HEK293 (cell line): ENCODE data around the gene CENPVL2.
"Not testable (repeated sequence)": the region's sequence is repeated elsewhere in the genome, so short reads cannot be mapped to it uniquely, and the experiment has no call there.

ENCODE experiments used
- CTCF ChIA-PET: fragments of 350-600 bp; formaldehyde crosslinking; extraction: SDS; loops from one replicate; lab custom pipeline; 2021; ENCODE audit warnings: antibody characterized with exemption; lab: Yijun Ruan, JAX
- POLR2A ChIA-PET: fragments of 300-600 bp; formaldehyde crosslinking; extraction: SDS; loops from one replicate; lab custom pipeline; 2020; ENCODE audit warnings: antibody characterized with exemption, inconsistent platforms; lab: Yijun Ruan, JAX
- H3K27ac ChIP-seq: fragments of 200-500 bp; sonication (Bioruptor generic); 2 replicates; pipeline ENCODE4 v1.5.1; 2014; ENCODE audit warnings: low read depth, low read length, control low read depth, inconsistent platforms; ENCODE audit errors: extremely low read depth
- H3K36me3 ChIP-seq, 2 experiments: fragments of 200-500 bp in 1 of 2; sonication (Bioruptor generic) in 1 of 2; 1 replicate in 1 of 2; 2 replicates in 1 of 2; pipeline ENCODE4 v1.5.1; 2014 to 2017; ENCODE audit warnings: inconsistent platforms in 2 of 2, low read length in 2 of 2; ENCODE audit not compliant: control insufficient read depth in 2 of 2, insufficient read depth in 1 of 2
- H3K4me1 ChIP-seq: fragments of 200-500 bp; sonication (Bioruptor generic); 2 replicates; pipeline ENCODE4 v1.5.1; 2014; ENCODE audit warnings: mild to moderate bottlenecking, low read length, inconsistent platforms; ENCODE audit not compliant: control insufficient read depth, insufficient read depth
- H3K4me3 ChIP-seq: 2 replicates; pipeline ENCODE4 v1.5.1; 2011; ENCODE audit warnings: low read depth, mild to moderate bottlenecking, control low read depth, low read length, moderate library complexity
- H3K9me3 ChIP-seq: fragments of 200-500 bp; sonication (Bioruptor generic); 2 replicates; pipeline ENCODE4 v1.5.1; 2014; ENCODE audit warnings: low read depth, low read length, inconsistent platforms; ENCODE audit not compliant: control insufficient read depth, insufficient read depth
- MEIS1 ChIP-seq: sonication (generic); formaldehyde crosslinking; IDR thresholded peaks from 2 replicates; pipeline ENCODE4 v1.8.1; 2022; ENCODE audit warnings: missing genetic modification reagents, mild to moderate bottlenecking, borderline replicate concordance
- OSR2 ChIP-seq: fragments of 450-650 bp; formaldehyde crosslinking; IDR thresholded peaks from 2 replicates; pipeline ENCODE4 v1.5.1; 2016; ENCODE audit warnings: missing biosample characterization, missing genetic modification characterization
- PRDM6 ChIP-seq: fragments of 450-650 bp; formaldehyde crosslinking; IDR thresholded peaks from 2 replicates; pipeline ENCODE4 v1.5.1; 2017; ENCODE audit warnings: missing biosample characterization, missing genetic modification characterization
- RBAK ChIP-seq: fragments of 450-650 bp; formaldehyde crosslinking; IDR thresholded peaks from 2 replicates; pipeline ENCODE4 v1.5.1; 2016; ENCODE audit warnings: missing biosample characterization, missing genetic modification characterization
- SP7 ChIP-seq: fragments of 450-650 bp; formaldehyde crosslinking; IDR thresholded peaks from 2 replicates; pipeline ENCODE4 v1.5.1; 2016; ENCODE audit warnings: missing biosample characterization, missing genetic modification characterization
- ZBTB49 ChIP-seq: fragments of 450-650 bp; formaldehyde crosslinking; IDR thresholded peaks from 2 replicates; pipeline ENCODE4 v1.5.1; 2016; ENCODE audit warnings: missing biosample characterization, missing genetic modification characterization, low read depth
- ZNF132 ChIP-seq: fragments of 450-650 bp; formaldehyde crosslinking; IDR thresholded peaks from 2 replicates; pipeline ENCODE4 v1.5.1; 2017; ENCODE audit warnings: missing biosample characterization, missing genetic modification characterization, borderline replicate concordance
- ZNF157 ChIP-seq: fragments of 450-650 bp; formaldehyde crosslinking; IDR thresholded peaks from 2 replicates; pipeline ENCODE4 v1.5.1; 2016; ENCODE audit warnings: missing biosample characterization, missing genetic modification characterization
- ZNF174 ChIP-seq: fragments of 450-650 bp; formaldehyde crosslinking; IDR thresholded peaks from 2 replicates; pipeline ENCODE4 v1.5.0; 2017; ENCODE audit warnings: missing biosample characterization, mild to moderate bottlenecking, missing genetic modification characterization
- ZNF202 ChIP-seq: fragments of 450-650 bp; formaldehyde crosslinking; IDR thresholded peaks from 2 replicates; pipeline ENCODE4 v1.5.1; 2016; ENCODE audit warnings: missing biosample characterization, missing genetic modification characterization, borderline replicate concordance
- ZNF221 ChIP-seq: fragments of 450-650 bp; formaldehyde crosslinking; IDR thresholded peaks from 2 replicates; pipeline ENCODE4 v1.5.1; 2017; ENCODE audit warnings: missing biosample characterization, missing genetic modification characterization, borderline replicate concordance
- ZNF239 ChIP-seq: fragments of 450-650 bp; formaldehyde crosslinking; IDR thresholded peaks from 2 replicates; pipeline ENCODE4 v1.5.1; 2016; ENCODE audit warnings: missing biosample characterization, missing genetic modification characterization
- ZNF350 ChIP-seq: fragments of 450-650 bp; formaldehyde crosslinking; IDR thresholded peaks from 2 replicates; pipeline ENCODE4 v1.5.0; 2017; ENCODE audit warnings: missing biosample characterization, mild to moderate bottlenecking, missing genetic modification characterization
- ZNF37A ChIP-seq: fragments of 450-650 bp; IDR thresholded peaks from 2 replicates; pipeline ENCODE4 v1.5.1; 2018; ENCODE audit warnings: missing biosample characterization, missing genetic modification characterization
- ZNF394 ChIP-seq: fragments of 450-650 bp; formaldehyde crosslinking; IDR thresholded peaks from 2 replicates; pipeline ENCODE4 v1.5.1; 2016; ENCODE audit warnings: missing biosample characterization, missing genetic modification characterization, mild to moderate bottlenecking, moderate library complexity, borderline replicate concordance
- ZNF555 ChIP-seq: fragments of 450-650 bp; formaldehyde crosslinking; conservative IDR thresholded peaks from 2 replicates; pipeline ENCODE4 v1.5.1; 2017; ENCODE audit warnings: missing biosample characterization, mild to moderate bottlenecking, missing genetic modification characterization, inconsistent platforms
- ZNF629 ChIP-seq: fragments of 450-650 bp; formaldehyde crosslinking; IDR thresholded peaks from 2 replicates; pipeline ENCODE4 v1.5.1; 2017; ENCODE audit warnings: missing biosample characterization, missing genetic modification characterization
- ZNF777 ChIP-seq: fragments of 450-650 bp; formaldehyde crosslinking; IDR thresholded peaks from 2 replicates; pipeline ENCODE4 v1.5.1; 2017; ENCODE audit warnings: missing biosample characterization, missing genetic modification characterization, borderline replicate concordance
- ZXDB ChIP-seq: fragments of 450-650 bp; formaldehyde crosslinking; IDR thresholded peaks from 2 replicates; pipeline ENCODE4 v1.5.1; 2016; ENCODE audit warnings: missing biosample characterization, missing genetic modification characterization

CENPVL2 gene

GRCh38 chrX:51682720-51683062 lies at the start of gene CENPVL2:
CENPVL2 (minus strand) TSS chrX:51682831; CDS start chrX:51682831, 0 bp downstream.
- H3K36me3 ChIP-seq, H3K4me1 ChIP-seq, CTCF ChIA-PET, H3K9me3 ChIP-seq, POLR2A ChIA-PET, H3K27ac ChIP-seq, H3K4me3 ChIP-seq: not testable (repeated sequence)

- ChIA-PET CTCF (no interaction called here), POLR2A (no interaction called here)
- Histone ChIP-seq H3K9me3 (no peaks in the 10 kb centered on the region), H3K4me1 (no peaks in the 10 kb centered on the region), H3K27ac (no peak overlapping the region), H3K36me3 (no peaks in the 10 kb centered on the region), H3K4me3 (no peak overlapping the region)
- TF ChIP-seq ZNF221 (tag by site-specific recombination) = no peak
- no peak for TF ChIP-seq ZNF629 (tag by site-specific recombination)
- TF ChIP-seq ZNF202 (tag by site-specific recombination) = no peak
- no peak for TF ChIP-seq SP7 (tag by site-specific recombination)
- TF ChIP-seq PRDM6 = no peak
- no peak for TF ChIP-seq ZNF157 (tag by site-specific recombination)
- no peak for TF ChIP-seq ZNF174
- TF ChIP-seq ZNF394 (tag by site-specific recombination) = no peak
- no peak for TF ChIP-seq ZNF350
- no peak for TF ChIP-seq ZNF37A (tag by site-specific recombination)
- TF ChIP-seq RBAK = no peak
- no peak for TF ChIP-seq ZBTB49 (tag by site-specific recombination)
- TF ChIP-seq ZXDB (tag by site-specific recombination) = no peak
- TF ChIP-seq OSR2 = no peak
- no peak for TF ChIP-seq MEIS1 (CRISPR knock-in tag)
- TF ChIP-seq ZNF555 (tag by site-specific recombination) = no peak
- TF ChIP-seq ZNF777 = no peak
- TF ChIP-seq ZNF239 = no peak
- no peak for TF ChIP-seq ZNF132
Measured at GRCh38 chrX:51728202-51728601, 45.6 kb upstream of the CENPVL2 start.

GRCh38 chrX:51712943-51713647 lies 30.5 kb upstream of the CENPVL2 start:
- POLR2A ChIA-PET, H3K27ac ChIP-seq: not testable (repeated sequence)

DNA sequence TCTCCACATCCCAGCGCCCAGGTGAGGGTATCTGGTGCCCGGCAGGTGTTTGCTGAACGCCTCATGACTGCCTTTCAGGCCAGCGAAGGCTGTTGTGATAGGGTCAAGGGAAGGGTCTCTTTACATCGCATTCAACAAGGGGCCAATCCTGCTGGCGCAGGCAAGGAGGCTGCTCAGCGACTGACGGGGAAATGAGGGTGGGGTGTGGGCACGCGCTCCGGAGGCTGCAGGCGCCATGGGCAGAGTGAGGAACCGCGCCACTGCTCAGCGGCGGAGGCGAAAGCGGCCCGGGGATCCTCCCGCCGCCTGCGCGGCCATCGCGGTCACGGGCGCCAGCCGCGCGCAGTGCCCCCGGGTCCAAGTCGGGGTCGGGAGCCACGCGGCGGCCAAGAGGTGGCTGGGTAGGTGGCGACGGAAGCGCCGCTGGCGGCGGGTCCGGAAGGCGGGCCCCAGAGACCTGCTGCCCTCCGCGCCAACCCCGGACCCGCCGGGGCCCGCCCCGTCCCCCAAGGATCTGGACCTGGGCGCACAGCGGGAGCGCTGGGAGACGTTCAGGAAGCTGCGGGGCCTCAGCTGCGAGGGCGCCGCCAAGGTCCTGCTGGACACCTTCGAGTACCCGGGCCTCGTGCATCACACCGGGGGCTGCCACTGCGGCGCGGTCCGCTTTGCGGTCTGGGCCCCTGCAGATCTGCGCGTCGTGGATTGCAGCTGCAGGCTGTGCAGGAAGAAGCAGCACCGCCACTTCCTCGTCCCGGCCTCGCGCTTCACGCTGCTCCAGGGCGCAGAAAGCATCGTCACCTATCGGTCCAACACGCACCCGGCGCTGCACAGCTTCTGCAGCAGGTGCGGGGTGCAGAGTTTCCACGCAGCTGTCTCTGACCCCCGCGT lies 27.9 kb upstream of the CENPVL2 start, which contains the start of gene CENPVL1:
CENPVL1 (plus strand) TSS at position 236 of the 888 bp plus-strand sequence; CDS start at position 236, 0 bp downstream.
- CTCF ChIA-PET, POLR2A ChIA-PET, H3K36me3 ChIP-seq, H3K27ac ChIP-seq, H3K9me3 ChIP-seq, H3K4me1 ChIP-seq, H3K4me3 ChIP-seq: not testable (repeated sequence)

More at GRCh38 chrX:51712943-51713647, 30.5 kb upstream of the CENPVL2 start:
- H3K36me3 ChIP-seq, H3K4me1 ChIP-seq, H3K4me3 ChIP-seq, H3K9me3 ChIP-seq, CTCF ChIA-PET: not testable (repeated sequence)
